Measurements from ENCODE around the gene FAR2.

FAR2 gene

DNA sequence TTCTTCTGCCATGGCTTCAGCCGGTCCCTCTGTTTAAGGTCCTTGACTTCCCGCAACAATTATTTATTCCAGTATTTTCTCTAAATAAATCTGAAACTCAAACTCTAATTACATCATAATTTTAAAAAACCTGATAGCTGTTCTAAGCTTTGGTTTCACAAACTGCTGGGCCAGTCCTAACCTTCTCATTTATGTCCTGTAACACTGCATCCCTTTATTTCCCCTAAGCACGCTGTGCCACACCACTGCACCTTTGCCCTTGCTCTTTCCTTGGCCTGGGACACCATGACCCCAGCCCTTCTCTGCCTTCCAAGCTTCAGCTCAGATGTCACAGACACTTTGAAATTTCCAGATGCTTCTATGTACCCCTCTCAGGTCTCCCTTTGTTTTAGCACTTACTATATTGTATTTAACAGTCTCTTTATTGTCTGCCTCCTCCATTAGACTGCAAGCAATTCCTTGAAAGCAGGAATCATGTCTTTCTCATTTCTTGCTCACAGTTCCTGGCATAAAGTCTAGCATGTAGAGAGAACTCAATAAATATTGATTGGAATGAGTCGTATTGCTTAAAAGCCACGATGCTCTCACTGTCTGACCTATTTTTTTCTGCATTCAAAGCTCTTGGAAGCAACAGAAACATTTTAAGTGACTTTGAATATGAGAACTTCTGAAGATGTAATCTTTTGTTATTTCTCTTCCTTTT, 120.8 kb downstream of the FAR2 start:
- Histone ChIP-seq H3K36me3 (ENCODE audit: control insufficient read depth in 1 of 2, insufficient read depth in 2 of 2, low read depth in 1 of 2, low read length in 2 of 2) (peaks cover 6 to 11% of the 10 kb centered on the region in 2 experiments), H2BK12ac (ENCODE audit: low read length in 2 of 2) (no peak overlapping the region), H3K4me2 (ENCODE audit: low read length, poor library complexity, severe bottlenecking) (no peak overlapping the region), H2BK15ac (ENCODE audit: low read depth, poor library complexity, severe bottlenecking) (no peak overlapping the region), H2BK120ac (ENCODE audit: low read depth, low read length) (no peak overlapping the region), H3K4ac (ENCODE audit: low read depth in 1 of 2, low read length in 2 of 2) (no peak overlapping the region), H3K18ac (ENCODE audit: low read depth in 1 of 2, low read length in 2 of 2) (no peak overlapping the region), H4K91ac (ENCODE audit: low read length) (no peak overlapping the region), H3K14ac (ENCODE audit: low read length in 2 of 2) (peak overlapping the region in 1 of 2 experiments; percentile 61), H2AK5ac (ENCODE audit: low read length, severe bottlenecking) (no peak overlapping the region), H3K79me1 (replicated peaks; ENCODE audit: low read length, poor library complexity, severe bottlenecking) (no peaks in the 10 kb centered on the region), H3K4me1 (ENCODE audit: control insufficient read depth, insufficient read depth, low read depth, low read length) (no peaks in the 10 kb centered on the region), H3K9me3 (ENCODE audit: control insufficient read depth, low read length) (no peaks in the 10 kb centered on the region), H4K8ac (ENCODE audit: low read length) (peak overlapping the region; percentile 54), H3K27me3 (ENCODE audit: control insufficient read depth in 1 of 2, insufficient read depth in 1 of 2, low read length in 2 of 2) (no peaks in the 10 kb centered on the region), H3K9ac (ENCODE audit: low read length) (no peak overlapping the region), H2BK5ac (ENCODE audit: low read depth, low read length, poor library complexity, severe bottlenecking) (no peak overlapping the region), H3K23ac (ENCODE audit: low read length in 2 of 2) (no peak overlapping the region), H3K27ac (ENCODE audit: low read length, poor library complexity, severe bottlenecking) (no peak overlapping the region), H3K4me3 (ENCODE audit: insufficient read depth in 1 of 2, low read depth in 1 of 2, low read length in 2 of 2) (no peak overlapping the region), H2AFZ (ENCODE audit: low read depth, low read length) (no peak overlapping the region)
- no peak for DNase-seq
- WGBS: over 99% methylated on average over 3 of the region's 5 CpGs

DNA sequence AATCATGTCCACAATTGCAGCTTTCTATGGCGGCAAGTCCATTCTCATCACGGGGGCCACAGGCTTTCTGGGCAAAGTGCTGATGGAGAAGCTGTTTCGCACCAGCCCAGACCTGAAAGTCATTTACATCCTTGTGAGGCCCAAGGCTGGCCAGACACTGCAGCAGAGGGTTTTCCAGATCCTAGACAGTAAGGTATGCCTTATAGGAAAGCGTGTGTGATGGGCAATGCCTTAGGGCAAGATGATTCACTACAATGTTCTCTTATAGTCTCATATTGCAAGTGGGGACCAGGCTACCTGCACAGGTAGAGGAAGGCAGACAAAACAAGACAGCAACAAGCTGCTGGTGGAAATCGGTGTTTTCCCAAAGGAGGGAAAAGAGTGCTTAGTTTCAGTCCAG, 121.4 kb downstream of the FAR2 start:
- Histone ChIP-seq H3K4me3 (ENCODE audit: insufficient read depth in 1 of 2, low read depth in 1 of 2, low read length in 2 of 2) (no peak overlapping the region), H4K8ac (ENCODE audit: low read length) (no peak overlapping the region), H3K4me1 (ENCODE audit: control insufficient read depth, insufficient read depth, low read depth, low read length) (no peaks in the 10 kb centered on the region), H2BK12ac (ENCODE audit: low read length in 2 of 2) (no peak overlapping the region), H2AFZ (ENCODE audit: low read depth, low read length) (no peak overlapping the region), H3K23ac (ENCODE audit: low read length in 2 of 2) (no peak overlapping the region), H3K79me1 (replicated peaks; ENCODE audit: low read length, poor library complexity, severe bottlenecking) (no peaks in the 10 kb centered on the region), H3K9ac (ENCODE audit: low read length) (no peak overlapping the region), H2BK120ac (ENCODE audit: low read depth, low read length) (no peak overlapping the region), H2BK5ac (ENCODE audit: low read depth, low read length, poor library complexity, severe bottlenecking) (no peak overlapping the region), H2BK15ac (ENCODE audit: low read depth, poor library complexity, severe bottlenecking) (no peak overlapping the region), H3K4me2 (ENCODE audit: low read length, poor library complexity, severe bottlenecking) (no peak overlapping the region), H3K18ac (ENCODE audit: low read depth in 1 of 2, low read length in 2 of 2) (no peak overlapping the region), H3K36me3 (ENCODE audit: control insufficient read depth in 1 of 2, insufficient read depth in 2 of 2, low read depth in 1 of 2, low read length in 2 of 2) (peaks cover 6 to 13% of the 10 kb centered on the region in 2 experiments), H3K27ac (ENCODE audit: low read length, poor library complexity, severe bottlenecking) (no peak overlapping the region), H3K27me3 (ENCODE audit: control insufficient read depth in 1 of 2, insufficient read depth in 1 of 2, low read length in 2 of 2) (no peaks in the 10 kb centered on the region), H4K91ac (ENCODE audit: low read length) (no peak overlapping the region), H2AK5ac (ENCODE audit: low read length, severe bottlenecking) (no peak overlapping the region), H3K9me3 (ENCODE audit: control insufficient read depth, low read length) (no peaks in the 10 kb centered on the region), H3K14ac (ENCODE audit: low read length in 2 of 2) (no peak overlapping the region), H3K4ac (ENCODE audit: low read depth in 1 of 2, low read length in 2 of 2) (no peak overlapping the region)
- no peak for DNase-seq
- WGBS: over 99% methylated on average over 4 of the region's 5 CpGs

DNA sequence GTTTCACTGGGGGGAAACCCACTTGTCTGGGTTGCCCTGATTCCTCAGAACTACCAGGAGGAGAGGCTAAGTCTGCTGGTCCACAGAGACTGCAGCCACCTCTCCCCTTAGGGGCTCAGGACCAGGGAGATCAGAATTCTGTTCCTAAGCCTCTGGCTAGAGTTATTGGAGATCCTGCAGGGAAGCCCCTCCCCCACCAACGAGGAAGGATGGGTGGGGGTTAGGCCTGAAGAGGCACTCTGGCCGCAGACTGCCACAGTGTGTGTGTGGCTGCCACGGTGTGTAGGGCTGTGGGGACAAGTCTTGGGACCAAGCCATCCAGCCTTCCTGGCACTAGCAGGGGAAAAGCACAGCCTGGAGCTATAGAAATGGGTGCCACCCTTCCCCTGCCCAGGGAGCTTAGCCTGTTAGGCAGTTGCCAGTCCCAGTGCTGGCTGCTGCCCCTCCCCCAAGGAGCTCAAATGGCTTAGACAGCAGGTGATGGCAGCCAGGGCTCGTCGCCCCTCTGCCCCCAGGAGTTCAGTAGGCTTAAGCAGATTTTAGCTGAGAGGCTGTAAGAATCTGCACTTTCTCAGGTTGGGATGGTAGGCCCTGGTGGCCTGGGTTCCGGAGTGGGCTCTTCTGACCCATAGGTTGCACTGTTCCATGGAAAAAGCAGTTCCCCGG, 124.2 kb downstream of the FAR2 start:
- Histone ChIP-seq H3K9ac (ENCODE audit: low read length) (no peak overlapping the region), H2BK12ac (ENCODE audit: low read length in 2 of 2) (no peak overlapping the region), H4K8ac (ENCODE audit: low read length) (no peak overlapping the region), H3K27me3 (ENCODE audit: control insufficient read depth in 1 of 2, insufficient read depth in 1 of 2, low read length in 2 of 2) (no peaks in the 10 kb centered on the region), H3K4me2 (ENCODE audit: low read length, poor library complexity, severe bottlenecking) (no peak overlapping the region), H3K36me3 (ENCODE audit: control insufficient read depth in 1 of 2, insufficient read depth in 2 of 2, low read depth in 1 of 2, low read length in 2 of 2) (peaks cover 6 to 16% of the 10 kb centered on the region in 2 experiments), H3K4ac (ENCODE audit: low read depth in 1 of 2, low read length in 2 of 2) (no peak overlapping the region), H3K14ac (ENCODE audit: low read length in 2 of 2) (no peak overlapping the region), H2BK120ac (ENCODE audit: low read depth, low read length) (no peak overlapping the region), H4K91ac (ENCODE audit: low read length) (no peak overlapping the region), H3K27ac (ENCODE audit: low read length, poor library complexity, severe bottlenecking) (no peak overlapping the region), H3K79me1 (replicated peaks; ENCODE audit: low read length, poor library complexity, severe bottlenecking) (no peaks in the 10 kb centered on the region), H3K4me1 (ENCODE audit: control insufficient read depth, insufficient read depth, low read depth, low read length) (no peaks in the 10 kb centered on the region), H3K9me3 (ENCODE audit: control insufficient read depth, low read length) (no peaks in the 10 kb centered on the region), H3K4me3 (ENCODE audit: insufficient read depth in 1 of 2, low read depth in 1 of 2, low read length in 2 of 2) (no peak overlapping the region), H2BK15ac (ENCODE audit: low read depth, poor library complexity, severe bottlenecking) (no peak overlapping the region), H3K18ac (ENCODE audit: low read depth in 1 of 2, low read length in 2 of 2) (no peak overlapping the region), H3K23ac (ENCODE audit: low read length in 2 of 2) (no peak overlapping the region), H2AK5ac (ENCODE audit: low read length, severe bottlenecking) (no peak overlapping the region), H2BK5ac (ENCODE audit: low read depth, low read length, poor library complexity, severe bottlenecking) (no peak overlapping the region), H2AFZ (ENCODE audit: low read depth, low read length) (no peak overlapping the region)
- 73% methylated on average over 7 of the region's 7 CpGs for WGBS
- no peak for DNase-seq

- no peak overlapping the region for H4K8ac ChIP-seq (ENCODE audit: low read length)
- no peak overlapping the region for H2BK120ac ChIP-seq (ENCODE audit: low read depth, low read length)
- H2AK5ac ChIP-seq (ENCODE audit: low read length, severe bottlenecking): no peak overlapping the region
- H2BK5ac ChIP-seq (ENCODE audit: low read depth, low read length, poor library complexity, severe bottlenecking): no peak overlapping the region
- DNase-seq: no peak
- no peak overlapping the region for H3K23ac ChIP-seq (ENCODE audit: low read length in 2 of 2)
- no peak overlapping the region for H3K9ac ChIP-seq (ENCODE audit: low read length)
- H3K4ac ChIP-seq (ENCODE audit: low read depth in 1 of 2, low read length in 2 of 2): no peak overlapping the region
- H3K36me3 ChIP-seq (ENCODE audit: control insufficient read depth in 1 of 2, insufficient read depth in 2 of 2, low read depth in 1 of 2, low read length in 2 of 2): peaks cover 6 to 16% of the 10 kb centered on the region in 2 experiments
- H3K27ac ChIP-seq (ENCODE audit: low read length, poor library complexity, severe bottlenecking): no peak overlapping the region
- no peaks in the 10 kb centered on the region for H3K79me1 ChIP-seq (replicated peaks; ENCODE audit: low read length, poor library complexity, severe bottlenecking)
- 100% methylated on average over 3 of the region's 3 CpGs for WGBS
- H3K4me1 ChIP-seq (ENCODE audit: control insufficient read depth, insufficient read depth, low read depth, low read length): no peaks in the 10 kb centered on the region
- no peak overlapping the region for H3K4me2 ChIP-seq (ENCODE audit: low read length, poor library complexity, severe bottlenecking)
- no peak overlapping the region for H2AFZ ChIP-seq (ENCODE audit: low read depth, low read length)
- no peak overlapping the region for H3K4me3 ChIP-seq (ENCODE audit: insufficient read depth in 1 of 2, low read depth in 1 of 2, low read length in 2 of 2)
- H3K9me3 ChIP-seq (ENCODE audit: control insufficient read depth, low read length): no peaks in the 10 kb centered on the region
- H3K14ac ChIP-seq (ENCODE audit: low read length in 2 of 2): no peak overlapping the region
- no peak overlapping the region for H2BK15ac ChIP-seq (ENCODE audit: low read depth, poor library complexity, severe bottlenecking)
- H4K91ac ChIP-seq (ENCODE audit: low read length): no peak overlapping the region
- no peak overlapping the region for H3K18ac ChIP-seq (ENCODE audit: low read depth in 1 of 2, low read length in 2 of 2)
- H2BK12ac ChIP-seq (ENCODE audit: low read length in 2 of 2): no peak overlapping the region
- H3K27me3 ChIP-seq (ENCODE audit: control insufficient read depth in 1 of 2, insufficient read depth in 1 of 2, low read length in 2 of 2): no peaks in the 10 kb centered on the region
Measured at GRCh38 chr12:29275834-29276233, 126.8 kb downstream of the FAR2 start.

Data from mesenchymal stem cell (in vitro differentiated cells and primary cell).